Left forelimb (tissue), 1 donor: ENCODE results near the gene XIRP1.

Experiments used
- DNase-seq: peaks from one replicate; pipeline ENCODE4 v3.0.0-alpha.2; 2018; ENCODE audit warnings: low spot score

XIRP1 gene

DNA sequence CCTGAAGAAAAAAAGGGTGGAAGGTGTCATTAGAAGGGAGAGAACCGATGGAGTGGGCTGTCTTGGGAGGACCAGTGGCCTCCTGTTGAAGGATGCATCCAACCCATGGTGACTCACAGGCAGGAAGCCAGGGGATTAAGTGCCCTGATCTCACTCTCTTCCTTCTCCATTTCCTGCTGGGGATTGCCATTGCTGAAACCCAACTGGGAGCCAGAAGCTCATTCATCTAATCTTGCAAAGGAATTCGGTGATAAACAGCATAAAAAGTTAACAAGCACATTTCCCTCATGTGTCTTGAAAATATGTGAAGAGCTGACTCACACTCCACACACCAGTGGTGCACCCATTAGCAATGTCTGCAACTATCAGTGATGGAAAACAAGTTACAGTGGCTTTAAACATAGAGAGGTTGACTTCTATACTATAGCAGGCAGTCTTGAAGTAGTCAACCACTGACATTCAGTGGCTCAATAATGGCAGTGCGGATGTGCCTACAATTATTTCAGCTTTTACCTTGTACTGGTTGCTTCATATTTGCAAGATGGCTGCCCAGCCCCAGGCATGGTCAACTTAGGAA is 26.2 kb downstream of the XIRP1 start:
- no peak for DNase-seq

DNA sequence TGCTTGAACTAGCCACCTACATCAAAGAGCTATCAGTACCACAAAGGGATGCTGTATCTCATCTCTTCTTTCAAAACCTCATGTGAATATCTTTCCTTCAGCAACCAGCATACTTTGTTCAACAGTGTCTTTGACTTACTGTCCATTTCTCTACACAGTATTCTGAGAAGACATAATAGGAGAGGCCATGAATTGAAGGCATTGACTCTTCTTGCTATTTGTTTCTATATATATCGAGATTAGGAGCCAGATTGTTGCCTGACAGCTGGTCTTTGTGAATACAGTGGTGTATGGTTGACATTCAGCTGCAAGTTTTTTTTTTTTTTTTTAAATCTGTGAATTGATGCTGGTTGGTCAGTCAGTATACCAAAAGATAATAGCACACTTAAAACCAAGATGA is 26.9 kb downstream of the XIRP1 start:
- no peak for DNase-seq

DNA sequence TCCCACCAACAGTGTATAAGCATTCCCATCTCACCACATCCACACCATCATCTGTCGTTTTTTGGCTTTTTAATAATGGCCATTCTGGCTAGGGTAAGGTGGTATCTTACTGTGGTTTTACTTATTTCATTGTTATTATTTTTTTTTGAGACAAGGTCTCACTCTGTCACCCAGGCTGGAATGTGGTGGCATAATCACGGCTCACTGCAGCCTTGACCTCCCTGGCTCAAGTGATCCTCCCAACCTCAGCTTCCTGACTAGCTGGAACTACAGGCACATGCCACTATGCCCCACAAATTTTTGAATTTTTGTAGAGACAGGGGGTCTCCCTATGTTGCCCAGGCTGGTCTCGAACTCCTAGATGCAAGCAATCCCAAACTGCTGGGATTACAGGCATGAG is 28.0 kb downstream of the XIRP1 start:
- no peak for DNase-seq

DNA sequence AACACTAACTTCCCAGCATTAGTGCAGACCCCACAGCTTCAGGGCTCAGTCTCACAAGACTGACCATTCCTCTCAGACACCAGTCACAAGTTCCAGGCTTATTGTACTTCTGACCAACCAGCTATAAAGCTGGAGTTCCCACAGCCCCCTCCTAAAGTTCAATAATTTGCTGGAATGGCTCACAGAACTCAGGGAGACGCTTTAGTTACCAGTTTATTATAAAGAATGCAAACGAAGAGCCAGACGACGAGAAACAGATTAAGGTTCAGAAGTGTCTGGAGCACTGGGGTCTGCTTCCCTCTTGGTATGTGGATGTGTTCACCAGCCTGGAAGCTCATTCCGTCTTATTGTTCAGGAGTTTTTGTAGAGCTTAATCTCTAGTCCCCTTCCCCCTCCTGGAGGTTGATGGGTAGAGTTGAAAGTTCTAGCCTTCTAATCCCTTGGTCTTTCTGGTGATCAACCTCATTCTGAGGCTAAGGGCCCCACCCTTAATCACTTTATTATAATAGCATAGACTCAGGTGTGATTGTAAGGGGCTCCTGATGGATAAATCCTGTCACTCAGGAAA is 34.2 kb downstream of the XIRP1 start:
- no peak for DNase-seq

DNA sequence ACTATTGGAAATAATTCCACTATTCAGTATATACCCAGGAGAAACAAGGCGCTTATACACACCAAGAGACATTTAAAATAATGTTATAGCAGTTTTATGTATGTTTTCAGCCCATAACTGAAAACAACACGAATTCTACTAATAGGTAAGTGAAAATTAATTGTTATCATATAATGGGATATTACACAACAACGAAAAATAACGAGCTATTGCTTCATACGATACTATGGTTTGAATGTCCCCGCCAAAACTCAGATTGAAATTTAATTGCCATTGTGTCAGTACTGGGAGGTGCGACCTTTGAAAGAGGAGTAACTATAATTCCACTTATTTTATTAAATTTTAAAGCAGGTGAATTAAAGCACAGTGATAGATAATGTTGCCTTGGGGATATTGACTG is 35.0 kb downstream of the XIRP1 start:
- no peak for DNase-seq

DNA sequence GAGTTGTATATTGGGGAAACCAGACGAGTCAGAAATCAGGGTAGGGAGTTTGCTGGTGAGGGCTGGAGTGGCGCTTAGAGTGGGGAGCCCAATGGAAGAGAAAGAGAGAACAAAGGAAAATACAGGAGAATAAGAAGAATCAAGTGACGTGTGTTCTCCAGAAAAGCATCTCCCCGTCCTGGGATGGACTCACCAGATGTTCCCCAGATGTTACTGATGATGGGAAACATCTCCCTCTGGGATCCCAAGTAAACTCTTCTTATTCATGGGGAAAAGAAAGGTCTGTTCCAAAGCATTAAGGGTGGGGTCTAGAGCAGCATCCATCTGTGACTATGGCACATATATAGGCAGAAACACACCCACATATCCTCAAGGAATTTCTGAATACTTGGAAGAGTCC is 36.0 kb downstream of the XIRP1 start:
- no peak for DNase-seq

DNA sequence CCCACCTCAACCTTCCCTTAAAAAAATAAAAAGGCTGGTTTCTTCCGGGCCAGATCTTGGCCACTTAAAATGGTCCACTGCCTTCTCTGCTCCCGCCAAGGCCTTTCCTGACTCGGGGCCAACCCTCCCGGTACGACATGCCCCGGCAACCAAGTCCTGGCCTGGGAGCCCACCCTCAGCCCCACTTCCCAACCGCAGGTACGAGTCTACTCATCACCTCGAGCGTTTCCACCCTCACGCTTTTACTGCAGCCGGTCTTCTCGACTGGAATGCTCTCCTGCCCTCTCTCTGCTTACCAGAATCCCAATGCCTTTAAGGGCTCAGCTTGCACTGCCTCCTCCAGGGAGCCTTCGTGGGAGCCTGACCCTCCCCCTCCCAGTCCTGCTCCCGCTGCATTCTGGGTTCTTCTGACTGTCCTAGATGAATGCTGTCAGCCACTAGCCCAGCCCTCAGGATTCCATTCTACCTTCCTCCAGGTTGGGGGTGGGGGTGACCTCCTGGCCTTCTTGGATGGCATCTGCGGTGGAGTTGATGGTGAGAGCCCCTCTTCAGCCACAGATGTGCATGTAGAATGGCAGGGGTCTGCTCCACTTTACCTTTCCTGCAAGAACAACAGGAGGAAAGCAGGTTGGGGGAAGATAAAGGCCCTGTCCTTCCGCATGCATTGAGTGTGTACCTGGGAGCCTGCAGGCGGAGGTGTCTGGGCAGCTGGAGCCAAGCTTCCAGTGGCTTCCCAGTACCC is 37.9 kb downstream of the XIRP1 start:
- no peak for DNase-seq

DNA sequence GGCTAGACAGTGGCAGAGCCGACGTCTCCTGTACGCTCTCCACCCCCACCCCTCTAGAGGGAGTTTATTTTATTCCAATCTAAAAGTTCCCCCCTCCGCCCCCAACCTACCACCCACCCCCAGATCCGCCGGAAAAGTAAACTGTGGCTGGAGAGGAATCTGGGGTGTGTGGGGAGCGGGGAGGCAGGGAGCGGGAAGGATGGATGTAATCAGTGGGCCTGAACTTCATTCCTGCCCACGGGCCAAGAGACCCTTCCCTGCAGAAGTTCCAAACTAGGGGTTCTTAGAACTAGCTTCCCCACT is 38.5 kb downstream of the XIRP1 start:
- no peak for DNase-seq

DNA sequence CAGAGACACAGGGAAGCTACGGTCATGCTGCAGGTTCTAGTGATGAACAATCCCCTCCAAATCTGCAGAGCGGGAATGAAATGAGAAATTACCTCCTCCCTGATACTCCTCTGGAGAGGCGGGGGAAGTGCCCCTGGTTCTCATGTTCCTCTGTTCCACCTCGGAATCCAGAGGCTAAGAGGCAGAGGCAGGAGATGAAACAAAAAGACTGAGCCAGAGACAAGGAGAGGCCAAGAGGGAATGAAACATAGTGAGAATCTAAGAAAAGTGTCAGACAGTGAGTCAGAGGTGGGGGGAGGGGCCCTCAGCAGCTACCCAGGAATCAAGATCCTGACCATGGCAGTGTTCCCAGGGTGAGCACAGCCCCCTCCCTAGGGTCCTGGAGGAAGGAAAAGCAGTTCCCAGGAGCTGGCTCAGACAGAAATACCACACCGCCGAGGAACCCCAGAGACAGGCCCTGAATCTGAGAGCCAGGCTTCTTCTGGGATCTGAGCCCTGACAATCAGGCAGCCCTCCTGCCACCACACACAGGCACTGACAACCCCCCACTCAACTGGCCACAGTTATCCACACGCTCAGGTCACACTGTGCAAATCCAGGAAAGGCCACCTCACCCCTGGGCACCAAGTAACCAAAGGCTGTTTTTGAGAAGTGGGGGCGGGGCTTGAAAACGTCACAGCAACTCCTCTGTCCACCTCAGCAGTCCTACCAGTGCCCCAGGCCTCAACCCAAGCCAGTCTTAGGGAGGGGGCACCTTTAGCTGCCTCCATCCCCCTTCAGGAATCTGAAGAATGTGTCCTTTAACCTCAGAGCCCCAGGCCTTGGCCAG is 41.4 kb downstream of the XIRP1 start:
- no peak for DNase-seq

DNA sequence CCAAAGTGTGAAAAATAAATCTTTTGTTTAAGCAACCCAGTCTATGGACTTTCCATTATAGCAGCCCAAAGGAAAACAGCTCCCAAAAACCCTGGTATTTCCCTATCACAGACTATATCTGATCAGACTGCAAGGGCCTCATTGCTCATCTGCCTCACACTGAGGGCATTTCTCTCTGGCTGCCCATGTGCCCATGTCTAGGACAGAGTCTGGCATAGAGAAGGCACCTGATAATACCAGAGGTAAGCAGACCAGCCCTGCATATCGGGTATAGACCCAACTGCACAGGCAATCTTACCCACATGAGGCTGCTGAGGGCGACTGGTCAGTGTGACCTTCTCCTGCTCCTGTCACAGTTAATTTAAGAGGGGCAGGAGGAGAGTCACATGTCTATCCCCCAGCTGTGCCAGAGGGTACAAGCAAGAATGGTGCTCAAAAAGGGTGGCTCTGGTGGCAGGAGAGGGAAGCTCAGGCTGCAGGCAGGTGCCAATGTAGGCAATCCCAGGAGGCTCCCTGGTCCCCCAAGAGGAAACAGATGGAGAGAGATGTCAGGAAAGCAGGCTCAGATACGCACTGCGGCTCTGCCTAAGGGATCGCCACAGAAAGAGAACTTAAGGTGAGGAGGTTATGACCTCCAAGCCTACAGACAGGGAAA is 42.1 kb downstream of the XIRP1 start:
- no peak for DNase-seq

DNA sequence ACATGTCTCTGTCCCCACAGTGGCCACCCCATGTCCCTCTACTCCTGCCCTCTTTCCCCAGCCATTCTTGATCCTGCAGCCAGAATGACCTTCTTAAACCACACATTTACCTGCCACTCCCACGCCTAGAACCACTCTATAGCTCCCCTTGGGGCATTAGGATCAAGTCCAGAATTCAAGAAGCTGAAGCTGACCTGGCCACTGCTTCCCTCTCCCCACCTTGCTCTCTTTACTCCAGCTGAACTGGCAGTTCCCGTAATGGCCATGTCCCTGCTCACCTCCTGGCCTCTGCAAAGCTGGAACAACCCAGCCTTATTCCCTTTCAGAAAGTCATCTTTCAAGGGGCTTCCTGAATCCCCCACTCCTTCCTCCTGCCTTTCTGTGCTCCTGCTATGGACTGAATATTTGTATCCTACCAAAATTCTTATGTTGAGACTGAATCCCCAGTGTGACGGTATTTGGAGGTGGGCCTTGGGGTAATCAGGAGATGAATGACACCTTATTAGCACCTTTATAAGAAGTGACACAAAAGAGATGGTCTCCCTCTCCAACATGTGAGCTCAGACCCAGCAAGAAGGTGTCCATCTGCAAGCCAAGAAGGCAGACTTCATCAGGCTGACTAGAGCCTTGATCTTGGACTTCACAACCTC is 42.8 kb downstream of the XIRP1 start:
- no peak for DNase-seq

DNA sequence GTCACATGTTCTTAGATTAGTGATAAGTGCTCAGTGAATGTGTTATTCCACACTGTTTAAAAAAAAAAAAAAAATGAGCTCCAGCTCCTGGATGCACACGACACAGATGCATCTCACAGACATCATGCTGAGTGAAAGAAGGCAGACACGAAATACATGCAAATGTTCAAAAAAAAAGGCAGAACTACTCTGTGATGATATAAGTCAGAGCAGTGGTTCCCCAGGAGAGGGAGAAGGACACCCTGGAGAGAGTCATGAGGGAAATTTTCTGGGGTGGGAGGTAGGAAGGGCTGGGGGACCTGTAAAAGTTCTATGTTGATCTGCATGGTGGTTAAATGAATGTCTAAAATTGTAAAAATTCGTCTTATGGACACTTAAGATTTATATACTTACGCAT is 43.3 kb downstream of the XIRP1 start:
- DNase-seq, result no peak

DNA sequence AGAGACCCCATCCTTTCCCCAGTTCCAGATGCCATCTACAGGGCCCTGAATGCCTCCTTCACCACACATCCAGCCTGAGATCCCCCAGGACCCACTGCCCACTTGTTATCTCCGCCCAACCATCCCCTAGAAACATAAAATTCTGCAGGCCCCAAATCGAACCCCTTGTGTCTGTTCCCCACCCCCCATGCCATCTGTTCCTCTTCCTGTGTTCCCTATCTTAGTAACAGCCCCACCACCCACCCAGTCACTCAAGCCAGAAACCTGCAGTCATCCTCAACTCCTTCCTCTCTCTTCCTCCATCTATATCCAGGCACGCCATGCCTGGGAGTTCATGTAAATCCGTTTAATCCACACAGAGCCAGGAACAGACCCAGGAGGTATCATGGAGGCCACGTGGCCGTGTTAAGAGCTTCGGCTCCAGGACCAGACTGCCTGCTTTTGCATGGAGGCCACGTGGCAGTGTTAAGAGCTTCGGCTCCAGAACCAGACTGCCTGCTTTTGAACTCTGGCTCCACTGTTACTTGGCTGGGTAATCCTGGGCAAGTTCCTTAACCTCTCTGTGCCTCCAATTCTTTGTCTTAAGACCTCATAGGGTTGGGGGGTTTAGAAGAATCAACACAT is 43.8 kb downstream of the XIRP1 start:
- DNase-seq, result no peak

DNA sequence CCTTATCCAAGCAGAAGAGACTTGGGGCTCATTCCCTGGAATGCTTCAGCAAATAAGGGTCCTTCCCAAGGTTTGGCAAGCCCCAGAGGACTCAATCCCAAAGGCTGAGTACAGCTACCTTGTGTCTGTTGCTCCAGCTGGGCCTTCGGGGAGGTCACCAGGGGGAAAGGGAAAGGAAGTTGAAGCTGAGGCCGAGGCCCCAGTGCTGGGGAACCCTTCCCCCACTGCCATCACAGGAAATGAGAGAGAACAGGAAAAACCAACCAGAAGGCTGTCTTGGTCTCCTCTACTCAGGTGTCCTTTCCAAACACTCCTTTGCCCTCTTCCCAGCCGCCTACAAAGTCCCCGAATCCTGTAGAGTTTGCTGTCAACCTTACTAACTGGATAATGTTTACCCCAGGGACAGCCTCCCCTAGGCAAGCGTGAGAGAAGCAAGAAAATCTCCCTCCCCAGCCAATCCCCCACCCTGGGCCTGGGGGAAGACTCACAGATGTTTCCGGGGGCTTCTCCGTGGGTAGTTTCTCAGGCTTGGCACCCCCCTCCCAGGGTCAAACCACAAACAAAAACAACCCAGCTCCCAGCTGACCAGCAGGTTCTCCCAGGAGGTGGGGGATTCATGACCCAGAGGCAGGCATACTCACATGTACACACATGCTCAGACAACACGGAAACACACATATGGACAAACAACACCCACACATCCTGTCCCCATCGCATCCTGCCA is 44.5 kb downstream of the XIRP1 start:
- DNase-seq, result no peak

DNA sequence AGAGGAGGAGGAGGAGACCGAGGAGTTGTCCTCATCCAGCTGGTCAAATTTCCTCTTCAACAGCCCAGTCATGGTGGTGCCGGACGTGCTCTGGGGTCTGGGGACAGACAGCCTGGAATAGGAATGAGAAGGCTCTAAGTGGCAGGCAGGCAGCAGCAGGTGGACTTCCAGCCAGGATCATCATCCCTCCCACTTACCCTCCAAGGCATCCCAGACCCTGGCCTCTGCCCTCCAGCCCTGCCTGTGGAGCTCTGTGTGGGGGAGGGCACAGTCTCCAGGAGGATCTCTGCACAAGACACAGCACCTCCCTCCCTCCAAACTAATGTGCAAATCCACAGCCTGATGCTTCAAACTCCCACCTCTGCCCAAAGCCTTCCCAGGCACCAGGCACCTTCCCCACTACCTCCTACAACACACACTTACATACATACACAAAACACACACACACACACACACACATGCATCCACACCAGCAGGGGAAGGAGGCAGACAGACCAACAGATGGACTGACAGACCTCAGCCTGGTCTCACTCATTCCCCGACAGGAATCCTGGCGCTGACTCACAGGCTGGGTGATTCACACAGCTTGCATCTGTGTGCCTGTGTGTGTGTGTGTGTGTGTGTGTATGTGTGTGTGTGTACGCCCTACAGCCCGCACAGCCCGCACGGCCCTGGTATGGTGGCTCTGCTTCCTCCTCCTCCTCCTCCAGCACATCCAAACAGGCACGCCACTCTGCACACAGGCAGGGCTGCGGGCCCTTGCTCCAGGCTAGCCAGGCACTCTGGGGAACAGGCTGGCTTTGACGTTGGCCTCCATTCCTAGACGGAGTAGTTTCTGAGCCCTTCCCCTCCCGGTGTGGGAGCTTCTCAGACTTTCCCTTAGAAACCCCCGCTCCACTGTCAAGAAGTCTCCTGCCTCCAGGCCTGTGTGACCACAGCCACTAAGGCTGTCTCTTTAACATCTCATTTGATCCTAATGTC is 45.5 kb downstream of the XIRP1 start:
- no peak for DNase-seq

DNA sequence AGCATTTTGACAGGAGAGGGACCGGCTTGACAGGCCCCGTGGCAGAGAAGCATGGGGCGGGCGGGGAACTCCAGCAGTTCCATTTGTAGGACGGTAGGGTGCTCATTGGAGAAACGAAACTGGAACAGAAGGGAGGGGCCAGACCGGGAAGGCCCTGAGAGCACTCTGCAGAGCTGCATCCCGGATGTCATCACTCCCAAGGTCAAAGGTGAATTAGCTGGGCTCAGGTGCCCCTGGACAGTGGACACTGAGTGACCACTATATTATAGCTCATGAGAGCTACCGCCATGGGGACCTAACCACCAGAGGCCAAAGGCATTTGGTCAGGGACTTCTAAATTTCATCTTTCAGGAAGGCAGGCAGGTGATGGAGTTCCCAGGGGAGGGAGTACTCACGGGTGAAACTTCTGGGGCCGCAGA is 46.3 kb downstream of the XIRP1 start:
- no peak for DNase-seq

DNA sequence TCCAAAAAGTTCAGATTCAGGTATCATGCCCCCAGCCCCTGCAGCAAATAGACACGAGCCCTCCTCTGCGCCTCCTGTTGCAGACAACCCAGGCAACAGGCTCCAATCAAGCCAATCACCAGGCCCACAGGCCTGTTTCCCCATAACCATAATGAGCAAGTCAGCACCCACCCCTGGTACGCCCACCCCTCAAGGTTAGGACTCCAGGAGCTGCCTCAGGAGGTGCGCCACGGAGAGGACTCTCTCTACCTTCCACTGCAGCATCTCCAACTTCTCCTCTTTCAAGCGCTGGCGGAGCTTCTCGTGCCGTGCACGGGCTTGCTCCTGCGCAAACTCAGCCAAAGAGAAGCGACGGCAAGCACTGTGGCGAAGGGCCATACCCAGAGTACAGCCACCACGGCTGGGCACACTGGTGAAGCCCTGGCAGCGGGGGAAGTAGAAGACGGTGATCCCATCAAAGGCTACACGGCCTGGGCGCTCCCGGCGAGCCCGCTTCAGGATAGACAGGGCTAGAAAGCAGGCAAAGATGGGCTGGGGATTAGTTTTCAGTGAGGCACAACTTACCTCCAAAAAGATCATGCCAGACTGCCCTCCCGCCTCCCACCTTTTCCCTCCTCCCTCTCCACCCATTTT is 47.5 kb downstream of the XIRP1 start:
- no peak for DNase-seq

DNA sequence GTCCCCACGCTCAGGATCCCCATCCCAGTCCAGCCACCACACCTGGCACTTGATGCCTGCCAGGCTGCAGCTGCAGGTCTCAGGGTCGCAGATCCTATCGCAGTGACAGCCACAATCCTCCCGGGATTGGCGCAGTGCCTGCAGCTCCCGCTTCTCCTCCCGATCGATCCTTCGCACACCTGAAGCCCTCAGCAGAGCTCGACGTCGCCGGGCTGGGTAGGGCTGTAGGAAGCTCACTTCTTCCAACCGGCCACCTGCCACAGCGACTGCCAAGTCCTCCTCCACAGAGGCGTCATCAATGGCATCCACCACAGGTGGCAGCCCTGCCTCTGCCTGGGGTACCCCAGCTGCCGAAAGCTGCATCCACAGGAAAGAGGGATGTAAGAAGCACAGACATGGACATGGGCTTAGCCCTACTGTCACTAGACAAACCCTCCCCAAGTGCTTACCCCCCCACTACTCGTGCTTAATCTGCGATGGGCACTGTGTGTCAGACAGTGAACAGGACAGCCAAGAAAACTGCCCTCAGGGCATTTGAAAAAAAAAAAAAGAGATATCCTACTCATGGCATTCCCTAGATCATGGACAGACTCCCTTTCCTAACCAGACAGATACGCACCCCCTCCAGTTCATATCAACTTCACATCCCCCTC is 48.2 kb downstream of the XIRP1 start:
- DNase-seq, result no peak
